ENCODE measurements around the gene CACNG1.

DNA sequence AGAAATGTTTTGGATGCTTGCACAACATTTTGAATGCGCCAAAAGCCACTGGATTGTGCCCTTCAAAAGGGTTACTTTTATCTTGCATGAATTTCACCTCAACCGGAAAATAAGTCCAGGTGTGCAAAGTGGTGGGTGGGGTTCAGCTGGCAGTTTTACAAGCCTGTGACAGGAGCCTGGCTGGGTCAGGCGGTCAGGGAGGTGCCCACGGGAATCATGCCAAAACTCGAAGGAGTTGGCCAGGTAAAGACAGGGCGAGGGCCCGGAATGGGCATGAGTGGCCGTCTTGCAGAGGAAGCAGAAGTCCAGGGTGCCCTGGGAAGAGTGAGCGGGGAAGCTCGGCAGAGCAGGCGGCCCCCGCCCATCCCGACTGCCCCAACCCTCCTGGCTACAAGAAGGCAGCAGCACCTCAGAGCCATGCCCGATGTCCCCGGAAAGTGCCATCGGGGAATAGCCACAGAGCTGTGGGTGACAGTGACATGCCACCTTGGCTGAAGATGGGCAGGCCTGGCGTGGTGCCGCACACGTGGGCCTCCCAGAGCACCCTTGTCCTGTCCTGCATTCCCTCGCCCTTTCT lies 19.1 kb upstream of the CACNG1 start:
- TF ChIP-seq TCF12 (IDR thresholded peaks at IDR 0.05) (no peak), EP300 (IDR thresholded peaks at IDR 0.05; ENCODE audit: borderline replicate concordance in 1 of 2, low read depth in 1 of 2, low read length in 1 of 2) (no peak), RFX5 (IDR thresholded peaks at IDR 0.05; ENCODE audit: low read length) (no peak), RAD21 (IDR thresholded peaks at IDR 0.05; ENCODE audit: low read length) (no peak), MXI1 (IDR thresholded peaks at IDR 0.05; ENCODE audit: low read depth, low read length) (no peak), POLR2AphosphoS5 (IDR thresholded peaks at IDR 0.05; ENCODE audit: low read depth, low read length) (no peak), TEAD4 (IDR thresholded peaks at IDR 0.05; ENCODE audit: borderline replicate concordance, insufficient read depth) (no peak), FOSL2 (IDR thresholded peaks at IDR 0.05; ENCODE audit: borderline replicate concordance, low read depth) (no peak), RCOR1 (IDR thresholded peaks at IDR 0.05; ENCODE audit: low read length) (no peak), CHD2 (IDR thresholded peaks at IDR 0.05; ENCODE audit: low read length, partially characterized antibody) (no peak)
- TF ChIP-seq, protein P1, sequence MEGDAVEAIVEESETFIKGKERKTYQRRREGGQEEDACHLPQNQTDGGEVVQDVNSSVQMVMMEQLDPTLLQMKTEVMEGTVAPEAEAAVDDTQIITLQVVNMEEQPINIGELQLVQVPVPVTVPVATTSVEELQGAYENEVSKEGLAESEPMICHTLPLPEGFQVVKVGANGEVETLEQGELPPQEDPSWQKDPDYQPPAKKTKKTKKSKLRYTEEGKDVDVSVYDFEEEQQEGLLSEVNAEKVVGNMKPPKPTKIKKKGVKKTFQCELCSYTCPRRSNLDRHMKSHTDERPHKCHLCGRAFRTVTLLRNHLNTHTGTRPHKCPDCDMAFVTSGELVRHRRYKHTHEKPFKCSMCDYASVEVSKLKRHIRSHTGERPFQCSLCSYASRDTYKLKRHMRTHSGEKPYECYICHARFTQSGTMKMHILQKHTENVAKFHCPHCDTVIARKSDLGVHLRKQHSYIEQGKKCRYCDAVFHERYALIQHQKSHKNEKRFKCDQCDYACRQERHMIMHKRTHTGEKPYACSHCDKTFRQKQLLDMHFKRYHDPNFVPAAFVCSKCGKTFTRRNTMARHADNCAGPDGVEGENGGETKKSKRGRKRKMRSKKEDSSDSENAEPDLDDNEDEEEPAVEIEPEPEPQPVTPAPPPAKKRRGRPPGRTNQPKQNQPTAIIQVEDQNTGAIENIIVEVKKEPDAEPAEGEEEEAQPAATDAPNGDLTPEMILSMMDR (IDR thresholded peaks at IDR 0.05), result no peak
- TF ChIP-seq, protein P2, sequence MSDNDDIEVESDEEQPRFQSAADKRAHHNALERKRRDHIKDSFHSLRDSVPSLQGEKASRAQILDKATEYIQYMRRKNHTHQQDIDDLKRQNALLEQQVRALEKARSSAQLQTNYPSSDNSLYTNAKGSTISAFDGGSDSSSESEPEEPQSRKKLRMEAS (IDR thresholded peaks at IDR 0.05; ENCODE audit: low read depth), result no peak
- TF ChIP-seq, protein P3, sequence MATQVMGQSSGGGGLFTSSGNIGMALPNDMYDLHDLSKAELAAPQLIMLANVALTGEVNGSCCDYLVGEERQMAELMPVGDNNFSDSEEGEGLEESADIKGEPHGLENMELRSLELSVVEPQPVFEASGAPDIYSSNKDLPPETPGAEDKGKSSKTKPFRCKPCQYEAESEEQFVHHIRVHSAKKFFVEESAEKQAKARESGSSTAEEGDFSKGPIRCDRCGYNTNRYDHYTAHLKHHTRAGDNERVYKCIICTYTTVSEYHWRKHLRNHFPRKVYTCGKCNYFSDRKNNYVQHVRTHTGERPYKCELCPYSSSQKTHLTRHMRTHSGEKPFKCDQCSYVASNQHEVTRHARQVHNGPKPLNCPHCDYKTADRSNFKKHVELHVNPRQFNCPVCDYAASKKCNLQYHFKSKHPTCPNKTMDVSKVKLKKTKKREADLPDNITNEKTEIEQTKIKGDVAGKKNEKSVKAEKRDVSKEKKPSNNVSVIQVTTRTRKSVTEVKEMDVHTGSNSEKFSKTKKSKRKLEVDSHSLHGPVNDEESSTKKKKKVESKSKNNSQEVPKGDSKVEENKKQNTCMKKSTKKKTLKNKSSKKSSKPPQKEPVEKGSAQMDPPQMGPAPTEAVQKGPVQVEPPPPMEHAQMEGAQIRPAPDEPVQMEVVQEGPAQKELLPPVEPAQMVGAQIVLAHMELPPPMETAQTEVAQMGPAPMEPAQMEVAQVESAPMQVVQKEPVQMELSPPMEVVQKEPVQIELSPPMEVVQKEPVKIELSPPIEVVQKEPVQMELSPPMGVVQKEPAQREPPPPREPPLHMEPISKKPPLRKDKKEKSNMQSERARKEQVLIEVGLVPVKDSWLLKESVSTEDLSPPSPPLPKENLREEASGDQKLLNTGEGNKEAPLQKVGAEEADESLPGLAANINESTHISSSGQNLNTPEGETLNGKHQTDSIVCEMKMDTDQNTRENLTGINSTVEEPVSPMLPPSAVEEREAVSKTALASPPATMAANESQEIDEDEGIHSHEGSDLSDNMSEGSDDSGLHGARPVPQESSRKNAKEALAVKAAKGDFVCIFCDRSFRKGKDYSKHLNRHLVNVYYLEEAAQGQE (IDR thresholded peaks at IDR 0.05; ENCODE audit: low read depth, low read length), result no peak
